ENCODE measurements around the gene DVL1. TPM values are rescaled to one million over a fixed set of nuclear protein-coding genes. Genes with fewer than 3 reads are reported as not detected.

The DVL1 gene
- total and polyA plus RNA-seq, 9 of the 15 experiments (the other 6 are each of a cell fraction or from before 2014, with no cell fraction given): 0.62 to 135 (median 24.3) TPM

GRCh38 chr1:1304331-1305299 is 44.6 kb downstream of the DVL1 start (continued):
- TF ChIP-seq ZNF592 (IDR thresholded peaks at IDR 0.05): peak; percentile 79
- peak; percentile 95 for TF ChIP-seq MGA (IDR thresholded peaks at IDR 0.05)
- TF ChIP-seq MAFK (IDR thresholded peaks at IDR 0.05; ENCODE audit: low read length): no peak
- TF ChIP-seq ZNF217 (CRISPR knock-in tag; IDR thresholded peaks at IDR 0.05): no peak
- no peak for TF ChIP-seq PHF21A (IDR thresholded peaks at IDR 0.05; ENCODE audit: borderline replicate concordance, low read depth)
- TF ChIP-seq GTF2B (IDR thresholded peaks at IDR 0.05; ENCODE audit: extremely low read depth, insufficient read length): no peak
- no peak for TF ChIP-seq NFYB (IDR thresholded peaks at IDR 0.05; ENCODE audit: extremely low read depth, insufficient read length)
- TF ChIP-seq HIVEP1 (CRISPR knock-in tag; IDR thresholded peaks at IDR 0.05): no peak; the same call in 1 of the 2 replicates
- no peak for TF ChIP-seq ZNF232 (CRISPR knock-in tag; IDR thresholded peaks at IDR 0.05)
- no peak for TF ChIP-seq POLR2A (conservative IDR thresholded peaks at IDR 0.05)
- peak; percentile 64; the same call in 1 of the 2 replicates for TF ChIP-seq SMAD4 (CRISPR knock-in tag; conservative IDR thresholded peaks at IDR 0.05)
